Measurements from ENCODE around the gene NRN1.

DNA sequence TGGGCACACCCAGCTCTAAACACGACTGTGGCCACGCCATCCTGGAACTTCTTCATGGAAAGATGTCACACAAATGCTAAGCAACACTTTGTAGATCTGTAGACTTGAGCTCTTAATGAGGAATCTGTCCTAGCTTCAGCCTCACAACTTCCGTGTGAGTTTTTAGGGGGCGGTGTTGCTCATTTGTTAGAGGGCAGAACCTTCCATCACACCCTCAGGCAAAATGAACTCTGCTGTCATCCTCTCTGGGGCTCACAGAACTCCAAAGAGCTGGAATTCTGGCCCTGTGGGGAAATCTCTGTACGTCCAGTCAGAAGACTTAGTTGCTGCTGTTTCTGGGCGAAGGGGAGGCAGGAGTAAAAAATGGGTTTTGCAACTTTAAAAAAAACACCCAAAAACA lies 49.8 kb downstream of the NRN1 start:
- no peak for TF ChIP-seq POLR2A (IDR thresholded peaks at IDR 0.05)
- TF ChIP-seq, protein P1, sequence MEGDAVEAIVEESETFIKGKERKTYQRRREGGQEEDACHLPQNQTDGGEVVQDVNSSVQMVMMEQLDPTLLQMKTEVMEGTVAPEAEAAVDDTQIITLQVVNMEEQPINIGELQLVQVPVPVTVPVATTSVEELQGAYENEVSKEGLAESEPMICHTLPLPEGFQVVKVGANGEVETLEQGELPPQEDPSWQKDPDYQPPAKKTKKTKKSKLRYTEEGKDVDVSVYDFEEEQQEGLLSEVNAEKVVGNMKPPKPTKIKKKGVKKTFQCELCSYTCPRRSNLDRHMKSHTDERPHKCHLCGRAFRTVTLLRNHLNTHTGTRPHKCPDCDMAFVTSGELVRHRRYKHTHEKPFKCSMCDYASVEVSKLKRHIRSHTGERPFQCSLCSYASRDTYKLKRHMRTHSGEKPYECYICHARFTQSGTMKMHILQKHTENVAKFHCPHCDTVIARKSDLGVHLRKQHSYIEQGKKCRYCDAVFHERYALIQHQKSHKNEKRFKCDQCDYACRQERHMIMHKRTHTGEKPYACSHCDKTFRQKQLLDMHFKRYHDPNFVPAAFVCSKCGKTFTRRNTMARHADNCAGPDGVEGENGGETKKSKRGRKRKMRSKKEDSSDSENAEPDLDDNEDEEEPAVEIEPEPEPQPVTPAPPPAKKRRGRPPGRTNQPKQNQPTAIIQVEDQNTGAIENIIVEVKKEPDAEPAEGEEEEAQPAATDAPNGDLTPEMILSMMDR (IDR thresholded peaks at IDR 0.05) = no peak

All from uterus (tissue), 2 donors.